SKM-1 treated with dmso at 0.1 percent for 144 hours (cell line): Measurements from ENCODE around the gene LILRB3.
"Not testable (repeated sequence)": the region's sequence is repeated elsewhere in the genome, so short reads cannot be mapped to it uniquely, and the experiment has no call there.

Source experiments
- DNase-seq: peaks from one replicate; lab custom pipeline; 2025; ENCODE audit not compliant: unreplicated experiment; lab: John Stamatoyannopoulos, UW

The LILRB3 gene

GRCh38 chr19:54242646-54243045 lies 19.8 kb upstream of the LILRB3 start, which contains the start of gene LILRA6:
TSS of gene LILRA6 (minus strand) at chr19:54242790.
- DNase-seq = not testable (repeated sequence)

- not testable (repeated sequence) for DNase-seq
These were observed 19.4 kb upstream of the LILRB3 start for GRCh38 chr19:54242234-54242633.

GRCh38 chr19:54240372-54241336 lies 17.8 kb upstream of the LILRB3 start:
- not testable (repeated sequence) for DNase-seq

- not testable (repeated sequence) for DNase-seq
These were observed 16.9 kb upstream of the LILRB3 start for GRCh38 chr19:54239491-54240371.

- DNase-seq = no peak
These were observed 11.1 kb upstream of the LILRB3 start for GRCh38 chr19:54233941-54234340.

GRCh38 chr19:54231077-54231931 lies 8.5 kb upstream of the LILRB3 start:
- peak; percentile 16 for DNase-seq

GRCh38 chr19:54230031-54230430 lies 7.2 kb upstream of the LILRB3 start:
- DNase-seq = no peak

- DNase-seq = no peak
These were observed 6.3 kb upstream of the LILRB3 start for GRCh38 chr19:54229146-54229545.

- not testable (repeated sequence) for DNase-seq
These were observed 1.8 kb upstream of the LILRB3 start for GRCh38 chr19:54224619-54225018.

GRCh38 chr19:54223937-54224281 lies 1.1 kb upstream of the LILRB3 start:
- DNase-seq = not testable (repeated sequence)

- DNase-seq = not testable (repeated sequence)
These were observed 600 bp upstream of the LILRB3 start for GRCh38 chr19:54223277-54223936.

- not testable (repeated sequence) for DNase-seq
These were observed 860 bp downstream of the LILRB3 start for GRCh38 chr19:54221947-54222346.

- not testable (repeated sequence) for DNase-seq
These were observed 3.1 kb downstream of the LILRB3 start for GRCh38 chr19:54219702-54220101.

GRCh38 chr19:54218960-54219661 lies 3.7 kb downstream of the LILRB3 start:
- DNase-seq = no peak

- no peak for DNase-seq
These were observed 4.5 kb downstream of the LILRB3 start for GRCh38 chr19:54218259-54218658.

GRCh38 chr19:54217517-54218247 lies 5.1 kb downstream of the LILRB3 start:
- not testable (repeated sequence) for DNase-seq

- no peak for DNase-seq
These were observed 5.9 kb downstream of the LILRB3 start for GRCh38 chr19:54216869-54217268.

GRCh38 chr19:54214734-54215133 lies 8.1 kb downstream of the LILRB3 start:
- not testable (repeated sequence) for DNase-seq

GRCh38 chr19:54214217-54214616 lies 8.6 kb downstream of the LILRB3 start:
- not testable (repeated sequence) for DNase-seq
